HepG2 (cell line): ENCODE data around the gene RASD1. TPM values are rescaled to one million over a fixed set of nuclear protein-coding genes. Genes with fewer than 3 reads are reported as not detected.
A peak's percentile ranks its signal among the peaks of the same experiment; 100 is the strongest.

Source experiments
- ATAC-seq: fragments of 200-7000 bp; cut with Tn5 transposase; 3 replicates; pipeline ENCODE4 v1.9.1; 2020; ENCODE audit warnings: mild to moderate bottlenecking, moderate library complexity
- BruUV-seq: library from RNA; stranded (reverse); fragments of 400-500 nt; replicated peaks from 2 replicates; lab custom pipeline; 2021; lab: Mats Ljungman, UMichigan
- CTCF ChIA-PET: fragments of 300-600 bp; formaldehyde crosslinking; extraction: SDS; loops from one replicate; lab custom pipeline; 2021; ENCODE audit warnings: low total read pairs, inconsistent platforms, low intra/inter-chr PET ratio; lab: Yijun Ruan, JAX
- POLR2A ChIA-PET: fragments of 350-600 bp; sonication (Branson Sonifier 250); formaldehyde crosslinking; loops from one replicate; lab custom pipeline; 2020; ENCODE audit warnings: antibody characterized with exemption, inconsistent platforms; lab: Yijun Ruan, JAX
- DNase-seq: peaks from one replicate; pipeline ENCODE4 v3.0.0-alpha.2; 2015; ENCODE audit warnings: low spot score
- FAIRE-seq: peaks from 3 replicates; lab custom pipeline; 2011; peaks lifted over from hg19 to GRCh38; lab: Jason Lieb, UNC
- H2AFZ ChIP-seq: one replicate; pipeline ENCODE4 v1.6.1; 2011; ENCODE audit warnings: low read length, inconsistent platforms
- H3K27ac ChIP-seq: fragments of 300-600 bp; 3 replicates; pipeline ENCODE4 v1.8.0; 2011; ENCODE audit warnings: mixed run types, mild to moderate bottlenecking, mixed read lengths, low read length, inconsistent platforms; ENCODE audit not compliant: insufficient read depth; ENCODE audit errors: extremely low read length
- H3K27me3 ChIP-seq, 2 experiments: fragments of 200-600 bp in 1 of 2; 2 replicates in 1 of 2; 3 replicates in 1 of 2; pipeline versions ENCODE4 v1.6.0 to v1.8.0; 2011; ENCODE audit warnings: low read length in 2 of 2, mild to moderate bottlenecking in 2 of 2, moderate library complexity in 2 of 2, inconsistent platforms in 1 of 2; ENCODE audit not compliant: insufficient read depth in 2 of 2, control insufficient read depth in 1 of 2
- H3K36me3 ChIP-seq, 2 experiments: fragments of 200-600 bp in 1 of 2; replicated peaks in 1 of 2; 2 replicates in 1 of 2; 3 replicates in 1 of 2; pipeline versions ENCODE4 v1.5.1 to v1.8.0; 2011; ENCODE audit warnings: low read length in 2 of 2, inconsistent platforms in 1 of 2; ENCODE audit not compliant: insufficient read depth in 2 of 2, control insufficient read depth in 1 of 2
- H3K4me1 ChIP-seq: 2 replicates; pipeline ENCODE4 v1.5.1; 2012; ENCODE audit warnings: low read length, inconsistent platforms; ENCODE audit not compliant: insufficient read depth
- H3K4me2 ChIP-seq: 2 replicates; pipeline ENCODE4 v1.6.0; 2011; ENCODE audit warnings: low read depth, low read length, inconsistent platforms
- H3K4me3 ChIP-seq, 3 experiments: fragments of 200-600 bp in 1 of 3; sonication (generic), shearing (Covaris generic) in 1 of 3; replicated peaks in 1 of 3; 2 replicates each; pipeline ENCODE4 v1.5.1; 2011 to 2016; ENCODE audit warnings: low read length in 3 of 3, inconsistent platforms in 2 of 3, low read depth in 2 of 3, mild to moderate bottlenecking in 2 of 3, control low read depth in 1 of 3, mixed read lengths in 1 of 3; ENCODE audit not compliant: insufficient read depth in 1 of 3
- H3K79me2 ChIP-seq: one replicate; pipeline ENCODE4 v1.6.1; 2011; ENCODE audit warnings: low read length, inconsistent platforms; ENCODE audit not compliant: insufficient read depth
- H3K9ac ChIP-seq: 2 replicates; pipeline ENCODE4 v1.6.0; 2011; ENCODE audit warnings: mild to moderate bottlenecking, low read depth, low read length, inconsistent platforms; ENCODE audit not compliant: insufficient read depth
- H3K9me3 ChIP-seq: 2 replicates; pipeline ENCODE4 v1.5.1; 2012; ENCODE audit warnings: mild to moderate bottlenecking, low read length
- H4K20me1 ChIP-seq: 2 replicates; pipeline ENCODE4 v1.6.0; 2011; ENCODE audit warnings: inconsistent platforms, mild to moderate bottlenecking, low read length, moderate library complexity; ENCODE audit not compliant: insufficient read depth
- CCDC6 ChIP-seq: sonication (generic); formaldehyde crosslinking; IDR thresholded peaks from 2 replicates; pipeline ENCODE4 v1.8.1; 2022; ENCODE audit warnings: mild to moderate bottlenecking, missing genetic modification reagents, moderate library complexity
- CEBPG ChIP-seq: IDR thresholded peaks from 2 replicates; pipeline ENCODE4 v1.6.1; 2016
- FOSL2 ChIP-seq: sonication (generic); formaldehyde crosslinking; IDR thresholded peaks from 2 replicates; pipeline ENCODE4 v1.4.0; 2020; ENCODE audit warnings: missing genetic modification reagents
- MTF1 ChIP-seq: sonication (generic); formaldehyde crosslinking; IDR thresholded peaks from 2 replicates; pipeline ENCODE4 v1.5.0; 2020; ENCODE audit warnings: missing genetic modification reagents
- MZF1 ChIP-seq: sonication (generic); formaldehyde crosslinking; IDR thresholded peaks from 2 replicates; pipeline ENCODE4 v1.8.1; 2023; ENCODE audit warnings: mild to moderate bottlenecking, missing genetic modification reagents, borderline replicate concordance
- NFRKB ChIP-seq: fragments of 450-650 bp; IDR thresholded peaks from 2 replicates; pipeline ENCODE4 v1.6.1; 2017
- RFXAP ChIP-seq: sonication (generic); formaldehyde crosslinking; IDR thresholded peaks from 2 replicates; pipeline ENCODE4 v1.4.0; 2020; ENCODE audit warnings: missing genetic modification reagents, borderline replicate concordance
- SAFB2 ChIP-seq: sonication (generic); formaldehyde crosslinking; IDR thresholded peaks from 2 replicates; pipeline ENCODE4 v1.5.1; 2020; ENCODE audit warnings: missing genetic modification reagents, low read depth, mild to moderate bottlenecking, borderline replicate concordance
- ZNF143 ChIP-seq: sonication (generic); formaldehyde crosslinking; IDR thresholded peaks from 2 replicates; pipeline ENCODE4 v1.4.0; 2020; ENCODE audit warnings: missing genetic modification reagents
- ZNF17 ChIP-seq: sonication (generic); formaldehyde crosslinking; IDR thresholded peaks from 2 replicates; pipeline ENCODE4 v1.5.0; 2020; ENCODE audit warnings: mild to moderate bottlenecking, missing genetic modification reagents
- ZNF629 ChIP-seq: sonication (generic); formaldehyde crosslinking; conservative IDR thresholded peaks from 2 replicates; pipeline ENCODE4 v1.5.0; 2020; ENCODE audit warnings: missing genetic modification reagents
- ZNF878 ChIP-seq: sonication (generic); formaldehyde crosslinking; IDR thresholded peaks from 2 replicates; pipeline ENCODE4 v1.8.1; 2023; ENCODE audit warnings: mild to moderate bottlenecking, missing genetic modification reagents, moderate library complexity
- whole genome bisulfite sequencing: methylation state at CpG from one replicate; pipeline ENCODE4 v1.1.6; 2017; ENCODE audit warnings: low lambda C conversion rate; 5-methylcytosine and 5-hydroxymethylcytosine counted together
- in situ Hi-C: cut with HindIII; loops from 2 replicates; pipeline ENCODE4 v1.10.0; 2017; ENCODE audit warnings: low pct_unique_long_range_greater_than_20kb; ENCODE audit not compliant: extremely low pct_ligation_motif_present
- intact Hi-C: fragments of 100-400 bp; cut with micrococcal nuclease; formaldehyde crosslinking; loops from one replicate; pipeline ENCODE4 v1.10.0; 2022; ENCODE audit not compliant: unreplicated experiment
- polyA plus RNA-seq, 8 experiments: library from polyadenylated mRNA; depleted of rRNA in 3 of 8; stranded (reverse) in 7 of 8; unstranded in 1 of 8; fragments of >200 nt; fragmentation: Illumina TruSeq in 4 of 8; extraction: Trizol in 4 of 8; gene quantifications; 2 replicates each; pipeline versions ENCODE4 v1.2.1 to v1.2.3, GENCODE V29; 2011 to 2016; ENCODE audit warnings: low read depth in 4 of 8, missing spikeins in 1 of 8, mixed read lengths in 1 of 8; ENCODE audit not compliant: insufficient read depth in 1 of 8
- total RNA-seq, 5 experiments: library from RNA; depleted of rRNA; stranded (reverse); fragments of >200 nt; fragmentation: Illumina TruSeq; extraction: Trizol; gene quantifications; 2 replicates each; pipeline ENCODE4 v1.2.3, GENCODE V29; 2016; ENCODE audit warnings: low read depth in 1 of 5
- TF ChIP-seq, protein P1 (sequence below): sonication (generic); formaldehyde crosslinking; IDR thresholded peaks from 2 replicates; pipeline ENCODE4 v1.4.0; 2020; ENCODE audit warnings: missing genetic modification reagents
- TF ChIP-seq, protein P2 (sequence below): sonication (generic); formaldehyde crosslinking; IDR thresholded peaks from 2 replicates; pipeline ENCODE4 v1.5.1; 2020; ENCODE audit warnings: missing genetic modification reagents, mild to moderate bottlenecking, borderline replicate concordance
- TF ChIP-seq, protein P3 (sequence below): sonication (generic); formaldehyde crosslinking; IDR thresholded peaks from 2 replicates; pipeline ENCODE4 v1.8.0; 2022; ENCODE audit warnings: low read depth, missing genetic modification reagents
- TF ChIP-seq, protein P4 (sequence below): sonication (generic); formaldehyde crosslinking; IDR thresholded peaks from 2 replicates; pipeline ENCODE4 v1.4.0; 2020; ENCODE audit warnings: missing genetic modification reagents, borderline replicate concordance

RASD1 gene
- total and polyA plus RNA-seq, 2 of the 13 experiments (the other 11 are each of a cell fraction or from before 2014, with no cell fraction given), result 1.6 to 4.2 TPM

DNA sequence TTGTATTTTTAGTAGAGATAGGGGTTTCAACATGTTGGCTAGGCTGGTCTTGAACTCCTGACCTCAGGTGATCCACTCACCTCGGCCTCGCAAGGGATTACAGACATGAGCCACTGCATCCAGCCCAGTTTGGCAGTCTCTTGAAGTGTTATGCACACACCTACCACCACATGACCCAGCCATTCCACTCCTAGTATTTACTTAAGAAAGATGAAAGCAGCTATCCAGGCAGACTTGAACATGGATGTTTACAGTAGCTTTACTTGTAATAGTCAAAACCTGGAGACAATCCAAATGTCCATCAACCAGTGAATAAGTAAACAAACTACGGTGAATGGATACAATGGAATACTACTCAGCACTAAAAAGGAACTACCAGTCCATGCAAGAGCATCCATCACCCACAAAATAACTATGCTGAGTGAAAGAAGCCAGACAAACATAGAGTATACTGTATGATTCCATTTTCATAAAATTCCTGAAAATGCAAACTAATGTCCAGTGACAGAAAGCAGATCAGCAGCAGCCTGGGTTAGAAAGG, 37.8 kb upstream of the RASD1 start (continued):
- TF ChIP-seq RFXAP (CRISPR knock-in tag), result 0 out of 2 replicates have a peak, but pooled peaks have one; percentile 52
- TF ChIP-seq, protein P1, sequence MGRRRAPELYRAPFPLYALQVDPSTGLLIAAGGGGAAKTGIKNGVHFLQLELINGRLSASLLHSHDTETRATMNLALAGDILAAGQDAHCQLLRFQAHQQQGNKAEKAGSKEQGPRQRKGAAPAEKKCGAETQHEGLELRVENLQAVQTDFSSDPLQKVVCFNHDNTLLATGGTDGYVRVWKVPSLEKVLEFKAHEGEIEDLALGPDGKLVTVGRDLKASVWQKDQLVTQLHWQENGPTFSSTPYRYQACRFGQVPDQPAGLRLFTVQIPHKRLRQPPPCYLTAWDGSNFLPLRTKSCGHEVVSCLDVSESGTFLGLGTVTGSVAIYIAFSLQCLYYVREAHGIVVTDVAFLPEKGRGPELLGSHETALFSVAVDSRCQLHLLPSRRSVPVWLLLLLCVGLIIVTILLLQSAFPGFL, result no peak
- no peak; the same call in 1 of the 2 replicates for TF ChIP-seq MTF1 (CRISPR knock-in tag)
- peak; percentile 43 for TF ChIP-seq ZNF629 (CRISPR knock-in tag)
- TF ChIP-seq, protein P2, sequence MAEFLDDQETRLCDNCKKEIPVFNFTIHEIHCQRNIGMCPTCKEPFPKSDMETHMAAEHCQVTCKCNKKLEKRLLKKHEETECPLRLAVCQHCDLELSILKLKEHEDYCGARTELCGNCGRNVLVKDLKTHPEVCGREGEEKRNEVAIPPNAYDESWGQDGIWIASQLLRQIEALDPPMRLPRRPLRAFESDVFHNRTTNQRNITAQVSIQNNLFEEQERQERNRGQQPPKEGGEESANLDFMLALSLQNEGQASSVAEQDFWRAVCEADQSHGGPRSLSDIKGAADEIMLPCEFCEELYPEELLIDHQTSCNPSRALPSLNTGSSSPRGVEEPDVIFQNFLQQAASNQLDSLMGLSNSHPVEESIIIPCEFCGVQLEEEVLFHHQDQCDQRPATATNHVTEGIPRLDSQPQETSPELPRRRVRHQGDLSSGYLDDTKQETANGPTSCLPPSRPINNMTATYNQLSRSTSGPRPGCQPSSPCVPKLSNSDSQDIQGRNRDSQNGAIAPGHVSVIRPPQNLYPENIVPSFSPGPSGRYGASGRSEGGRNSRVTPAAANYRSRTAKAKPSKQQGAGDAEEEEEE (CRISPR knock-in tag), result no peak
- TF ChIP-seq NFRKB, result no peak
- TF ChIP-seq, protein P3, sequence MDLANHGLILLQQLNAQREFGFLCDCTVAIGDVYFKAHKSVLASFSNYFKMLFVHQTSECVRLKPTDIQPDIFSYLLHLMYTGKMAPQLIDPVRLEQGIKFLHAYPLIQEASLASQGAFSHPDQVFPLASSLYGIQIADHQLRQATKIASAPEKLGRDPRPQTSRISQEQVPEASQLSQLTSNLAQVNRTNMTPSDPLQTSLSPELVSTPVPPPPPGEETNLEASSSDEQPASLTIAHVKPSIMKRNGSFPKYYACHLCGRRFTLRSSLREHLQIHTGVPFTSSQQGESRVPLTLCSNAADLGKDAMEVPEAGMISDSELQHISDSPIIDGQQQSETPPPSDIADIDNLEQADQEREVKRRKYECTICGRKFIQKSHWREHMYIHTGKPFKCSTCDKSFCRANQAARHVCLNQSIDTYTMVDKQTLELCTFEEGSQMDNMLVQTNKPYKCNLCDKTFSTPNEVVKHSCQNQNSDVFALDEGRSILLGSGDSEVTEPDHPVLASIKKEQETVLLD (CRISPR knock-in tag), result no peak
- TF ChIP-seq CCDC6, result no peak; the same call in none of the 2 replicates
- peak; percentile 71 for TF ChIP-seq CEBPG (CRISPR knock-in tag)
- TF ChIP-seq, all 625 proteins: peak for 280

DNA sequence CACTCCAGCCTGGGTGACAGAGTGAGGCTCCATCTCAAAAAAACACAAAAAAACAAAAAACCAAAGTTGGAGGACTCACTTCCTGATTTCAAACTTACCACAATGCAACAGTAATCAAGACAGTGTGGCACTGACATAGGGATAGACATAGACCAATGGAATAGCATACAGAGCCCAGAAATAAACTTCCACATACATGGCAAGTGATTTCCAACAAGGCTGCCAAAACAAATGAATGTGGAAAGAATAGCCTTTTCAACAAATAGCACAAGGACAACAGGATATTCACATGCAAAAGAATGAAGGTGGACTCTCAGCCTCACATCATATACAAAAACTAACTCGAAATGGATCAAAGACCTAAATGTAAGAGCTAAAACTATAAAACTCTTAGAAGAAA, 36.8 kb upstream of the RASD1 start:
- intact Hi-C loops (no loop called here), in situ Hi-C loops (no loop called here)
- no peak overlapping the region for H2AFZ ChIP-seq
- H3K9ac ChIP-seq, result no peak overlapping the region
- ATAC-seq (no peak), FAIRE-seq (no peak), DNase-seq (no peak)
- ChIA-PET CTCF (no interaction called here), POLR2A (interaction anchor here (1.6 kb wide), 1 partner anchor 36 kb away, joined by 12 read pairs; the partner anchor contains the start of gene RASD1)
- no peaks in the 10 kb centered on the region for H3K79me2 ChIP-seq
- no TSS peak for BruUV-seq
- H3K4me1 ChIP-seq, result peaks cover 62% of the 10 kb centered on the region
- peaks cover 14% of the 10 kb centered on the region; the same call in 1 of the 2 replicates for H4K20me1 ChIP-seq
- H3K27me3 ChIP-seq, result no peaks in the 10 kb centered on the region
- no peak overlapping the region for H3K4me2 ChIP-seq
- H3K27ac ChIP-seq, result no peak overlapping the region
- H3K4me3 ChIP-seq, result no peak overlapping the region
- H3K36me3 ChIP-seq, result no peaks in the 10 kb centered on the region
- 88% methylated on average over 1 of the region's 1 CpG for whole genome bisulfite sequencing
- H3K9me3 ChIP-seq, result no peaks in the 10 kb centered on the region
- TF ChIP-seq ZNF17 (CRISPR knock-in tag) (no peak), ZNF143 (CRISPR knock-in tag) (no peak), ZNF878 (CRISPR knock-in tag) (no peak), MZF1 (CRISPR knock-in tag) (no peak), FOSL2 (CRISPR knock-in tag) (no peak), SAFB2 (CRISPR knock-in tag) (no peak)
- TF ChIP-seq, protein P4, sequence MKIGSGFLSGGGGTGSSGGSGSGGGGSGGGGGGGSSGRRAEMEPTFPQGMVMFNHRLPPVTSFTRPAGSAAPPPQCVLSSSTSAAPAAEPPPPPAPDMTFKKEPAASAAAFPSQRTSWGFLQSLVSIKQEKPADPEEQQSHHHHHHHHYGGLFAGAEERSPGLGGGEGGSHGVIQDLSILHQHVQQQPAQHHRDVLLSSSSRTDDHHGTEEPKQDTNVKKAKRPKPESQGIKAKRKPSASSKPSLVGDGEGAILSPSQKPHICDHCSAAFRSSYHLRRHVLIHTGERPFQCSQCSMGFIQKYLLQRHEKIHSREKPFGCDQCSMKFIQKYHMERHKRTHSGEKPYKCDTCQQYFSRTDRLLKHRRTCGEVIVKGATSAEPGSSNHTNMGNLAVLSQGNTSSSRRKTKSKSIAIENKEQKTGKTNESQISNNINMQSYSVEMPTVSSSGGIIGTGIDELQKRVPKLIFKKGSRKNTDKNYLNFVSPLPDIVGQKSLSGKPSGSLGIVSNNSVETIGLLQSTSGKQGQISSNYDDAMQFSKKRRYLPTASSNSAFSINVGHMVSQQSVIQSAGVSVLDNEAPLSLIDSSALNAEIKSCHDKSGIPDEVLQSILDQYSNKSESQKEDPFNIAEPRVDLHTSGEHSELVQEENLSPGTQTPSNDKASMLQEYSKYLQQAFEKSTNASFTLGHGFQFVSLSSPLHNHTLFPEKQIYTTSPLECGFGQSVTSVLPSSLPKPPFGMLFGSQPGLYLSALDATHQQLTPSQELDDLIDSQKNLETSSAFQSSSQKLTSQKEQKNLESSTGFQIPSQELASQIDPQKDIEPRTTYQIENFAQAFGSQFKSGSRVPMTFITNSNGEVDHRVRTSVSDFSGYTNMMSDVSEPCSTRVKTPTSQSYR (CRISPR knock-in tag), result no peak
